GM18508 (cell line): Measurements from ENCODE around the gene FOXN3.

Source experiments
- ATAC-seq: cut with Tn5 transposase; IDR thresholded peaks from one replicate; pipeline ENCODE4 v1.9.1; 2021; ENCODE audit warnings: moderate number of reproducible peaks; ENCODE audit not compliant: insufficient read depth, unreplicated experiment

Gene FOXN3

DNA sequence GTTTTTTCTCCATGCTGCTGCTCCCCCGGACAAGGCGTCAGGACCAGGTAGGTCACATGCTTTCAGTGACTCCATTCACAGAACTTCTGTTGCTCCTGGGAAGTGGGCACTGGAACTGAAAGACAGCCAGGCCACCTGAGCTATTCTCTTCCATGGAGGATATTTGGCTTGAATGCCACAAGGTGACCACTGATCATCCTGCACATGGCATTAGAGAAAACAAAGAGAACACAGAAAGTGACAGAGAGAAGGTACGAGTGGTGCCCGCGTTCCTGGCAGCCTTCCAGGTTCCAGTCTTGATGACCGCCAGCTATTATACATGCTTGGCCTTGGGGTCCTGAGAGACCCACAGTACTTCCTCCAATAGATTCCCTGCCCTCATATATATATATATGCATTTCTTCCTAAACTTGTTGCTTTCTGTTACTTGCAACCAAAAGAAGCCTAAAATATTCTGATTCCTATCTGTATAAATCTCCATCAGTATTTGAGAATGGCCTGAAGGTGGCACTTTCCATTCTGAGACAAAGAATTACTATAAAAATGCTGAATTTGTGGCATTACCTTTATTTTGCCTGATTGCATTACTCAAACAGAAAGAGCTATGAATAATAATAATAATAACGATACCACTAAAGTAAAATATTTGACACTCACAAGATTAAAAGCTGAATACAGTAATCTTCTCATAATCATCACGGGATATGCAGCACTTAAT is 174.9 kb downstream of the FOXN3 start:
- no peak for ATAC-seq

DNA sequence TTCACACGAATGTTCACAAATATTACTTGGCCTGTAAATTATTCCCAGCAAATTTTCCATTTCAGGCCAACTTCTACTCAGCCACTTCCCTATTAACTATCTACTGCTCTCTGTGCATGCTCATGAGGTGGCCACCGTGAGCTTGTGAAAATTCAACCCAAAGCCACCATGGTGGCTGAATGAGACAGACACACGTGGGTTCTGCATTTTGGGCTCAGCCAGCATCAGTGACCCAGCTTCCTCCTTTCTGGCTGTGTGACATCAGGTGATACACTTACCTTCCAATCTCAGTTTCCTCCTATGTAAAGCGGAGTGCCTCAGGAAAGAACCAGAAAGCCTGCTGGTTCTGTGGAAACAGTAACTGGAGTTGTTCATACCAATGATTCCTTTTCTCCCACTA is 175.8 kb downstream of the FOXN3 start:
- no peak for ATAC-seq

DNA sequence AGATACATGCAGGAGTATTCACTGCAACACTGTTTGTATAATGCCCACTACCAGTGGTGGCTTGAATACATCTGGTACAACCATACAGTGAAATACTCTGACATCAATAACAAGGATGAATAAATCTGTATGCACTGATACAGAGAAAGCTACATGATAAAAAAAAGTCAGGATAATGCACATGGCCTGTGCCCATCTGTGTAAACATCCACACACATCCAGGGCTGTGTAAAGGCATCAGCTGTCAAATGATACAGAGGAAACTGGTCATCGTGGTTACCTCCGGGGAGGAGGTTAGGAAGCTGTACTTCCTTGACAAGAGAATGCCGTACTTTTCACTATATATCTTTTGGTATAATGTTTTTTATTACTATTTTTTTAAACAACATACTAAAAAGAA is 176.6 kb downstream of the FOXN3 start:
- ATAC-seq = no peak

DNA sequence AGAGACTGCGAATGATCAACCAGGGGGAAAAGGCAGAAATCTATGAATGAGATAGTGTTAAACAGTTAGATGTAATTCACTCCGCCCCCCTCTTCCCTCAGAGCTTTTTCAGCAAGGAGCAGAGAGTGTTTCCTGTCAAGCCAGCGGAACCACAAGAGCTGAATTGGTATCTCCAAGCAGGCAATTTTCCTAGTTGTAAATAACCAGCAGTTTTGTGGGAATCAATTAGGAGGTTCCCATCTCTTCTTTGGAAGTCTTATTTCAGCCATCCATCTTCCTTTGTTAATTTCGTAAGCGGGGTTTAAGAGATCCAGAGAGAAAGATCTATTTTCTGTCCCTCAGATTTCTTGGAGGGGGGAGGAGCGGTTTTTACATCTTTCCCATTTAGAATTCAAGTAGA is 178.0 kb downstream of the FOXN3 start:
- ATAC-seq = no peak

DNA sequence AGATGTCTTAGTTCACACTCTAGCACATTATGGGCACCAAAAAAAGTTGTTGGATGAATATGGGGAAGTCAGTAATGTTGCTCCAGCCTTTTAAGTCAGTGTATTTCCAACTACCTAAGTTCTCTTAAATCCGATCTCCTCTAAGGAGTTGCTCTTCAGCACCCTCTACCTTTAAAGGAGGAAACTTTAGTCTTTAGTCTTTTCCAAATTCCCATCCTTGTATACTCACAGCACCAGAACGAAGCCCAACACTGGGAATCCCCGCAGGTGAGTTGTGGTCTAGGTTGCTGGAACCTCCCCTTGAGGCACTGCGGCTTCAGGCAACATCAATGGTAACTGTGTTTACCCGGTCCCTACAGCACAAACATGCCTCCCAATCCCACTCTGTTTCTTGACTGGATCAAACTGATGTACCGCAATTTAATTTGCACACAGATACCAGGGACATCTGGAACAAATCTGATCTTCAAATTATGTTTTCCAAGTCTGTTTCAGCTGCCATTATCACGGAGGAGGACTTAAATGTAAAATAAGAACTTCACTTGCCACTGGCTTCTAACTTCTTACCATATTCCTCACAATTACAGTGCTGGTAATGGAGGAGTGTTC is 179.0 kb downstream of the FOXN3 start:
- no peak for ATAC-seq

DNA sequence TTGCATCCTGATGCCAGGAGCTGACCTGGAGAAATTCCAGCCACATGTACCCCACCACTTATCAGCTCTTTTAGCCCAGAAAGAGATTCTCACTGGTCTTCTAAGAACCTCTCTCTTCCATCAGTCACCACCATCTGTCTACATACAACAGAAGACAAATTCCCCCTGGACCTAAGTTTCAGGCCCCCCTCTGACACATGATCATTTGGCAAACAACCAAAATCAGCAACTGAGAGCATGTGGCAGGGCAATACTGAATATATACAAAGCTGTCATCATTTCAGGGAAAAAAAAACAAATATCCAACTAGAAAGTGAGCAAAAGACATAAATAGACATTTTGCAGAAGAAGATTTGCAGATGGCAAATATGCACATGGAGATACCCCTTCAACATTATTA is 180.2 kb downstream of the FOXN3 start:
- ATAC-seq = no peak

DNA sequence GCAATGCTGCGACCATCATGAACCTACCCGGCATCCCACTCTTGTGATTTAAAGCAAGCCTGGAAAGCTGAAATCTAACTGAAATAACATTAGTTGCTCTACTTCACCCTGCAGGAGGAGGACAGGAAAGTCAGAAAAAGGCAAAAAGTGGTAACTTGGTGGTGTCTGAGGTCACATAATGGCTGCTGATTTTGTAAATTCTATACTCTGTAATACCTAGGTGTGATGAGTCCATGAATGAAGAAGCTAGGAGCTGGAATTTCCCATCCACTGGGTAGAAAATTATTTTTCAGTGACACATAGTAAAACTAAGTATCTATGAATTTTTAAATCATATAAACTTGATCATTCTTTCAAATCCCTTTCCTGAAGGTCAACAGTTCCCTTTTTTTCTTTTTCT is 183.8 kb downstream of the FOXN3 start:
- no peak for ATAC-seq

DNA sequence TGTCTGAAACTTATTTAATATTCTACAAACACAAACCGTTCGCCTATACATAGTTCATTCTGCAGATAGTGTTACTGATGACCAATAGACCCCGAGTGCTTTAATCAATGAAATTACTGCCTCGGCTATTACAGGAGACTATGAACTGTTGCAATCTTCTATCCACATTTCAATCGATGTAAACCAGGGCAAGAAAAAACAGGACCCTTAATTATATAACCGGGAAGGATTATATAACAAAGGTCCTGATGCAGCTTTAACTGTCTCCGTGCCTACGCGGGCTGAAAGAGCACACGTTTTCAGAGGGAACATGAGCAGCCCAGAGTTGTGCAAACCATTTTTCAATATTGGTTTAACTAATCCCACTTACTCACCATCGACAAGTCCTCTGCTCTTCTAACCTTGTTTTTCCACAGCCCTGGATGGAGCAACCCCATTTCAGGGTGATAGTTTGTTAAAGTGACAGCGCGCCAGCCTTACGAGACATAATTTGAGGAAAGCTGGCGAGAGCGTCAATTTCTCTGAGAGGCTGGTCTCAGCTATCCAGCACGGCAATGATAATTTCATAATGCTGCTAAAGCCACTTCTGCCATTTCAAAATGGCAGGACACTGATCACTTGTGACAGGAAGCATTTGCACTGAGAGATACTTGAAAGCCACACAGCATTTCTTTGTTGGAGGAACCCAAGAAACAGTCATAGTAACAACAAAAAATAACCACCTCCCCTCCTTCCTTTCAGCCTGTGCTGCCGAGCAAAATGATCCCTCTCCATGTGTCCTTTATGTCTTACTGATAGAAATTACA is 184.6 kb downstream of the FOXN3 start:
- no peak for ATAC-seq

DNA sequence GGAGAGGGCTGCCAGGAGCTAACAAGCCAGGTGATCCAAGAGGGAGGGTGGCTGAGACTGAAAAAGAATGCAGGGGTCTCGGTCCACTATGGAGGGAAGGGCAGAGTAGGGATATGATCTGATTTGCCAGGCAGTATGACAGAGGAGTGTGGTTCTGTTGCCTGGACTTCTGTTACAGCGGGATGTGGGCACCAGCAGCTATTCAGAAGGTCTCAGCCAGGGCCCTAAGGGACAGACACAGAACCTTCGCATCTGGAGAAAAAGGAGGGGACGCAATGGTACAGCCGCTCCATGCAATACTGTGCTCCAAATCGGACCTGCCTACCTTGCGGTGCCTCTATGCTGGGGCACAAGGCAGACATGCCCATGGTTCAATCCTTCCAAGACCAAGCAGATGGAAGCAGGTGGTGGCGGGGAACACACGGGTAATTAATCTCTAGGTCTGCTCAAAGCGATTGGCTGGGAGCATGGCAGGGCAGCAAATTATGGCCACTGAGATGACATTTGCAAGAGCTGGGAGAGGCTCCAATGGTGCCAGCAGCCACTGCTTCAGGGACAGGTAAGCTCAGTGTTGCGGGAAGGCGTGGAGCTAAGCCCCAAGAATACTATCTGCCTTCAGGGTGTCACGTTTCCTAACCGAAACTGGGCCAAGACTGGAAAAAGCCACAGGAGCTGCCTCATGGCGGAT is 185.5 kb downstream of the FOXN3 start:
- ATAC-seq = no peak

DNA sequence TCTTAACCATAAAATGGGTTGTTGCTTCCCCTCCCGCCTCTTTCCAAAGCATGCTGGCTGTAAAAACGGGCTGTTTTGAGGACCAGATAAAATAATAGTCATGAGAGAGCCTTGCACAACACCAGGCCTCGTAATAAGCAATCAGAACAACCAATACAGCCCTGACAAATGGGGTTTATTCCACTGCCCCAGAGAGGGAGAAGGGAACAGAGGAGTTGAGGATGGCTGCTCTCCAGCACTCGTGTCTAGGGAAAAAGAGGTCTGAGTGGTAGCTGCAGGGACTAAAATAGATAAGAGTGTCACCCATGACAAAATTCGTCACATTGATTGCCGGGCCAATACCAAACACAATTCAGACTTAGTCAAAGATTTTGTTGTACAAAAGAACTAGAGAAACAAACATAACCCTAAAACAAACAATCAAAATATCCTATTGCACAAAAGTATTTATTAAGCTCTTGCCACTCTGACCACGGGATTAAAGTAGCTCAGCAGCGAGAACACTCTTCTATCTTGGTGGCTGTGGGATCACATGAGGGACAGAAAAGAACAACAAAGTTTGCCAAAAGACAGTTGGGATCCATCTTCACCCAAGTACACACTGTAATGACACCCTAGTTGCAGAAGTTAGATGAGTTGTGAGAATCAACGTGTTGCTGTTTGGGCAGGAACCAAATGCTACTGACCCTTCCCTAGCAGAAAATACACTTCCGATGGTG is 188.0 kb downstream of the FOXN3 start:
- no peak for ATAC-seq

DNA sequence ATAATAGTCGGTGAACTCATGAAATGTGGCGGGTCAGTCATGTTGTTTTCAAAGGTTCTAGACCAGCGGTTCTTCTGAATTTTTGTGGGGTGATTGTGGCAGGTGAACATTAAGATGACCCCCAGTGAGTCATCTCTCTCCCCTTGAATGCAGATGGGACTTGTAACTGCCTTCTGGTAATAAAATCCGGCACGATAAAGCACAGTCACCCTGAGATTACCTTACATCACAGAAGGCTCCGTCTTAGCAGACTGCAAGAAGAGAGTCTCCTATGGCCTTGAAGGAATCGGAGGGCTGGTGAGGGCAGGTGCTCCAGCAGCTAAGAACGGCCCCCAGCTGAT is 189.6 kb downstream of the FOXN3 start:
- no peak for ATAC-seq

DNA sequence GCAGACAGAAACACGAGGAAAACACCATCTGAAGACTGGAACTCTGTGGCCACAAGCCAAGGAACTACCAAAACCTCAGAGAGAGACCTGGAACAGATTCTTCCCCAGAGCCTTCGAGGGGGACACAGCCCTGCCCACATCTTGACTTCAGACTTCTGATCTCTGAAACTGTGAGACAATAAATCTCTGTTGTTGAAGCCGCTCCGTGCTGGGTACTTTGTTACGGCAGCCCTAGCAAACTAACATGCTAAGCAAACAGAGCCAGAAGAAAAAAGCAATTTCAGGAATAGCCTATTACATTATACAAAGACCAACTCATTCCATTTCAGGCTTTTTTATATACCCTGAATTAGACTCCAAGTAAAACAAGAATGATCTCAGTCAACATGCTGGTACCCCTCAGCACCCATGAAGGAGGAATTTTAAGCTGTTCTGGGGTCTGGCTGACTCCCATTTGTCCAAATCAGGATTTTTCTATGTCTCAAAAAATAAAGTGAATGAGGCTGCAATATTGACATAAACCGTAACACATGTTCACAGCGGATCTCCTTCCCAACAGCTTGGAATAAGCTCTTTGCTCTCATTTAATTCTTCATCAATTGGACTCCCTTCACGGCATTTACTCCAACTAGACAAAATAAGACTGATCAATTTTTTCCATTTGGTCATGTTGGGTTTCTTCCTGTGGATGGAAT is 190.1 kb downstream of the FOXN3 start:
- no peak for ATAC-seq

DNA sequence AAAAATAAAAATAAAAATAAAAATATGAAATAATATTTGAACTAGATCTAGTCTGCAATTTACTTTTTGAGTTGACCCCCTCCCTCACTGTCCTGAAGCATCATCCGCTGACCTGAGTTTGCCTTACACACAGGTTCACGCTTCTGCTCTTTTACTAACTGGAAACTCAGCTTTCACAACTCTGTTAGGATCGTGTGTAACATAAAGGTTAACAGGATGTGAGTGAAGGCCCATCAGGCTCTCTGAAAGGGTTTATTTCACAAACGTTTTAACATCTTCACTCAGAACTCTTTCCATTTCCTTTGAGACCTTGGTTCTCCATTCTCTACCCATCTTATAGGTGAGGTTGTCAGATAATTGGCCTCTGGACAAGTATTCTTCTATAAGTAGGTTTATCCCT is 191.4 kb downstream of the FOXN3 start:
- ATAC-seq = no peak

DNA sequence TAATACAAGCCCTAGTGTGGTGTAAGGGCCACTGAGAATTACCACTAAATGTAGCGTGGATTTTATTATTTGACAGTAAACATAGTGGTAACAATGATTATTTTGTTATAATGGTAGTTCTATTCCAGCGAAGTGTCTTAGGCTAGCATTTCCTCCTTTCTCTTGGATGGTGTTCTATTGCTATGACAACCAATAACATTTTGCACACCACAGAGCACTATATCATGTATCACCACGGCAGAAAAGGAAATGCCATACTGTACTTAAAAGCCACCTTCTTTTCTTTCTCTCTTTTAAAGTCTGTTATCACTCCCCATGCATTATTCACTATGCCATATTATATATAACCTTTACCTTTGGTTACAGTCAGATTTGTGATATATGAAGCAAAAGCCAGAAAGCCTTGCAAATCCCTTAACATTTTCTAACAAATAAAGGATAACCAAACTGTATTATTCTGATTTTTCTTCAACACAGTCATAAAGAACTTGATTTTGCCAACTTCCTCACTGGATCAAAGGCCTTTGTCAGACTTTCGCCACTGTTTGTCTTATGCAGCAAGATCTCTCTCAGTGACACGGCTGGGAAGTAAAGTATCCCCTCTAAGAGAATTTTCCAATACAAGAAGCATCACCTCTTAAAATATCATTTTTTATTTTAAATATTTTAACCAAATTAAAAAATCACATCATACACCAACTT is 195.8 kb downstream of the FOXN3 start:
- ATAC-seq = no peak

DNA sequence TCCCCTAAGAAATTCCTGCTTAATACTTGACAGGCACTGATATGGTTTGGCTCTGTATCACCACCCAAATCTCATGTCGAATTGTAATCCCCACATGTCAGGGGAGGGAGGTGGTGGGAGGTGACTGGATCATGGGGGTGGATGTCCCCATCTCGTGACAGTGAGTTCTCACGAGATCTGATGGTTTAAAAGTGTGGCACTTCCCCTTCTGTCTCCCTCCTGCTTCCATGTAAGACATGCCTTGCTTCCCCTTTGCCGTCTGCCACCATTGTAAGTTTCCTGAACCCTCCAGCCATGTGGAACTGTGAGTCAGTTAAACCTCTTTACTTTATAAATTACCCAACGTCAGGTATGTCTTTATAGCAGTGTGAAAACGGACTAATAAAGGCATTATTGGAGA is 198.0 kb downstream of the FOXN3 start:
- no peak for ATAC-seq

DNA sequence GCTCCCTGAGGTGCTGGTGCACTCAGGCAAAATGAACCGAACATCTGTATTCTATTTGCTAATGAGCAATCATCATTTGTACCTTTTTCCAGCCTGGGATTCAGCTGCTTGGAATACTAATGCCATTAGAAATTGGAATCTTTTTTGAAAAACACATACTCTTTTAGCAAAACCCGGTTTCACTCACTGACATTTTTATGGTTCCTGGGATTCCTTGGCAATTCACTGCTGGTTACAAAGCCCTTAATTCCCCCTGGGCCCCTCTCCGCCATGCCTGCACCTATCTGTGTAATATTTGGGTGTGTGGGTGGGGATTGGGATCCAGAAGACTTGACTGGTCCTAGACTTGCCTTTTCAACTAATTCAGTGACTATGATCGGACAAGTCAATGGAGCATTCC is 199.1 kb downstream of the FOXN3 start:
- no peak for ATAC-seq

DNA sequence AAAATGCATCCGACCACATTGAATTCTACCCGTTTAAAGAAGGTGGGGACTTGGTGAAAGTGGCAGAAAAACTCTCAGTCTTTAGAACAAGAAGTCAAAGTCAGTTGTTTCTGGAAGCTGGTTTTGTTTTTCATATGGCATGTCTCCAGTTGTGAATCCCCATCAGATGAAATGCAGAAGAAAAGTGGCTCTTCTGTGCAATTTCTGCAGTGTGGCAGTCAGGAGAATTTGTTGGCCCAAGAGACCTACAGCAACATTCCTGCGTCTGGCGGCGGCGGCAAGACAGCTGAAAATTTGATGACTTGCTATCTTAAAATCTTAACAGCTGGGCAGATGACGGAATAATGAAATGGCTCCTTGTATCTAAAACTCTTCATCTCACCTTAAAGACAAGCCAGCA is 201.5 kb downstream of the FOXN3 start:
- no peak for ATAC-seq

DNA sequence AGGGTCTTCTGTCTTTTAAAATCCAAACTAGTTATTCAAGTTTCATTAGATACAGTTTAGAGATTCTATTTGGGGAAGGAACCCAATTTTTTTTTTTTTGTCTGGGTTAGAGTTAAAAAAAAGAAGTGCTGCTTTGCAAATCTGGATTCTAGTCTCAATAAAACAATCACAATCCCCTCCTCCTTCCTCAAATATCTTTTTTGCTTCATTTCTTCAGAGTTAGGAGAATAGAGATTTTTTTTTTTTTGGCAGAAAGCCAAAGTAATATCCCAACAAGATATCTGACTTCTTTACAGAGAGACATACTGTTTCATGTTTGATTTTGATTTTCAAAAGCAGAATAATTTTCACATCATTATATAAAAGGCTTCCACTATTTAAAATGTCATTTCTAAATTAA is 201.9 kb downstream of the FOXN3 start:
- no peak for ATAC-seq

DNA sequence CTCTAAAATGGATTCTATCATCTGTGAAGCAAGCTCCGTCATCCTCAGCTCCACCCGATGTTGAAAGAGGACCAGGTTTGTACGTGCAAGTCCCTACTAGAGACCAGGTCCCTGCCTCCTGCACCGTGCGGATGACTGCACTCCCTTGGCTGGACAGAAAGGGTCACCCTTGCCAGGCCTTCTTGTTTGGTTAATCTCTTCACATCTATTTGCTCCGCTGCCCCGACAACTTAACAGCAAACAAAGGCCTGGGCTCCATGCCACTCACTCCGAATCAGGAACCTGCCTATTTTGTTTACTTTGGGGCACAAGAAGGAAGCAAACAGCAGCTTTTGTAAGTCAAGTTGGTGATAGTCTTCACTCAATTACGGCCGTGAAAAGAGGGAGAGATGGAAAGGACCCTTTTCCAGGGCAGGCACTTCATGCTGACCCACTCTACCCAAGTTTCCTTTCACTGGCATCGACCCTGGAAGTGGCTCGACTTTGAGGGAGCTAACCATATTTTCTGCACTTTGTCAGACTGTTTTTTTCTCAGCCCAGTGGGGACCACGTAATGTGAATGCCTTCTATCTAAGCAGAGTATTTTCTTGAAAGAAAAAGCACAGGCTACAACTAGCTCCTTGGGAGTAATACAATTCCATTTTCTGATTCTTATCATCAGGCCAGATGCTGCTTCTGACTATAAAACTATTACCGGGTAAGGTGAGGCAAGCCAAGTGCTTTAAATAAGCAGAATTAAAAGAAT is 202.6 kb downstream of the FOXN3 start:
- no peak for ATAC-seq
